Skin epidermis (tissue), 12 donors: Measurements from ENCODE around the gene UGT1A10.
"Not testable (repeated sequence)": the region's sequence is repeated elsewhere in the genome, so short reads cannot be mapped to it uniquely, and the experiment has no call there.

Source experiments
- H3K27ac ChIP-seq, 21 experiments: fragments of 200-600 bp; sonication (generic) in 11 of 21; one replicate each; pipeline ENCODE4 v1.5.0; 2020; ENCODE audit warnings: mild to moderate bottlenecking in 3 of 21, inconsistent platforms in 2 of 21, moderate library complexity in 2 of 21
- H3K4me3 ChIP-seq, 7 experiments: fragments of 200-600 bp; sonication (generic) in 2 of 7; one replicate each; pipeline ENCODE4 v1.5.0; 2020; ENCODE audit warnings: inconsistent platforms in 2 of 7, mild to moderate bottlenecking in 2 of 7, moderate library complexity in 1 of 7

UGT1A10 gene

DNA sequence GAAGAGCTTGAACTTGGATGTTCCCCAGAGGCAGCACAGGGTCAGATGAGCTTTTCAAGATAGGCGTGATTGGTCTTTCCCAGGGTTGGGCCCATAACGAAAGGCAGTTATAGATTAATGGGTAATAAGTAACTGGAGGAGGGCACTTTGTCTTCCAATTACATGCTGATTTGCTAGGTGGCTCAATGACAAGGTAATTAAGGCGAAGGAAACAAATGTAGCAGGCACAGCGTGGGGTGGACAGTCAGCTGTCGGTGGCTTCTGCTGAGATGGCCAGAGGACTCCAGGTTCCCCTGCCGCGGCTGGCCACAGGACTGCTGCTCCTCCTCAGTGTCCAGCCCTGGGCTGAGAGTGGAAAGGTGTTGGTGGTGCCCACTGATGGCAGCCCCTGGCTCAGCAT is 82.3 kb downstream of the UGT1A10 start, which contains the start of gene UGT1A4:
UGT1A4 (plus strand) TSS at position 185 of the 400 bp plus-strand sequence; CDS start at position 270, 85 bp downstream.
- Histone ChIP-seq H3K4me3 (no peak within 1 kb of the TSS), H3K27ac (no peak within 1 kb of the TSS)

DNA sequence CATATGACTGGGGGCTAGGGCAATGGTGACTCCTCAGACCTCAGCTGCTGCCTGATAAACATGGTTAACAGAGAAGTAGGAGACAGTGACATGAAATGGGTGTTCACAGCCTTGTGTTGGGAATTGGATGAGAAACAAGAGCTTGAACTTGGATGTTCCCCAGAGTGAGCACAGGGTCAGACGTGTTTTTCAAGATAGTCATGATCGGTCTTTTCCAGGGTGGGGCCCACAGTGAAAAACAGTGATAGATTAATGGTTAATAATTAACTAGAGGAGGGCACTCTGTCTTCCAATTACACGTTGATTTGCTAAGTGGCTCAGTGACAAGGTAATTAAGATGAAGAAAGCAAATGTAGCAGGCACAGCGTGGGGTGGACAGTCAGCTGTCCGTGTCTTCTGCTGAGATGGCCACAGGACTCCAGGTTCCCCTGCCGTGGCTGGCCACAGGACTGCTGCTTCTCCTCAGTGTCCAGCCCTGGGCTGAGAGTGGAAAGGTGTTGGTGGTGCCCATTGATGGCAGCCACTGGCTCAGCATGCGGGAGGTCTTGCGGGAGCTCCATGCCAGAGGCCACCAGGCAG is 92.6 kb downstream of the UGT1A10 start, which contains the start of gene UGT1A3:
UGT1A3 (plus strand) TSS at position 320 of the 579 bp plus-strand sequence; CDS start at position 405, 85 bp downstream.
- Histone ChIP-seq H3K4me3 (no peak within 1 kb of the TSS), H3K27ac (no peak within 1 kb of the TSS)

DNA sequence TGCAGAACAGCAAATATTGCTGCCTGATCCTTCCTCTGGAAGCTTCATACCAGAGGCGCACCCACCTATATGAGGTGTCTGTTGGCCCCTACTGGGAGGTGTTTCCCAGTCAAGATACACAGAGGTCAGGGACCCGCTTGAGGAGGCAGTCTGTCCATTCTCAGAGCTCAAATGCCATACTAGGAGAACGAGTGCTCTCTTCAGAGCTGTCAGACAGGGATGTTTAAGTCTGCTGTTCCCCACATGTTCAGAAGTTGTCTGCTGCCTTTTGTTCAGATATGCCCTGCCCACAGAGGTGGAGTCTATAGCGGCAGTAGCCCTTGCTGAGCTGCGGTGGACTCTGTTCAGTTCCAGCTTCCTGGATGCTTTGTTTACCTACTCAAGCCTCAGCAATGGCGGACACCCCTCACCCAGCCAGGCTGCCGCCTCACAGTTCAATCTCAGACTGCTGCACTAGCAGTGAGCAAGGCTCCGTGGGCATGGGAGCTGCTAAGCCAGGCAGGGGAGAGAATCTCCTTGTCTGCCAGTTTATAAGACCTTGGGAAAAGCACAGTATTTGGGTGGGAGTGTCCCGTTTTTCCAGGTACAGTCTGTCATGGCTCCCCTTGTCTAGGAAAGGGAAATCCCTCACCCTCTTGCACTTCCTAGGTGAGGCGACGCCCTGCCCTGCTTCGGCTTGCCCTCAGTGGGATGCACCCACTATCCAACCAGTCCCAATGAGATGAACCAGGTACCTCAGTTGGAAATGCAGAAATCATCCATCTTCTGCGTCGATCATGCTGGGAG is 100.8 kb downstream of the UGT1A10 start:
- H3K27ac ChIP-seq, H3K4me3 ChIP-seq: not testable (repeated sequence)

DNA sequence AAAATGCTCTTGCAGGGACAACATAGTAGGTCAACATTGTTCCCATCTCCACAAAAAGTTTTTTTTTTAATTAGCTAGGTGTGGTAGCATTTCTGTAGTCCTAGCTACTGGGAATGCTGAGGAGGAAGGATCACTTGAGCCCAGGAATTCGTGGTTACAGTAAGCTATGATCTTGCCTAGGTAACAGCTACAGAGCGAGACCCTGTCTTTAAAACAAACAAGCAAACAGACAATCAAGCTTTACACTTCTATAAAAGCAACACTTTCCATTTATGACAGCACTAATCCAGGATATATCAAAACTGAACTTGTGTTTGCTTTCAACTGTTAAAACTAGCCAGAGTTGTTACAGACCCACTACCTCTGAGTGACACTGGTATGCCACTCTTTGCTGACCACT is 104.6 kb downstream of the UGT1A10 start:
- no peak overlapping the region for H3K4me3 ChIP-seq
- H3K27ac ChIP-seq: no peak overlapping the region

- Histone ChIP-seq H3K27ac (no peak overlapping the region), H3K4me3 (no peak overlapping the region)
Measured at GRCh38 chr2:233743464-233744259, 107.4 kb downstream of the UGT1A10 start.

GRCh38 chr2:233745073-233745755 is 109.0 kb downstream of the UGT1A10 start:
- Histone ChIP-seq H3K4me3 (no peak overlapping the region), H3K27ac (no peak overlapping the region)

DNA sequence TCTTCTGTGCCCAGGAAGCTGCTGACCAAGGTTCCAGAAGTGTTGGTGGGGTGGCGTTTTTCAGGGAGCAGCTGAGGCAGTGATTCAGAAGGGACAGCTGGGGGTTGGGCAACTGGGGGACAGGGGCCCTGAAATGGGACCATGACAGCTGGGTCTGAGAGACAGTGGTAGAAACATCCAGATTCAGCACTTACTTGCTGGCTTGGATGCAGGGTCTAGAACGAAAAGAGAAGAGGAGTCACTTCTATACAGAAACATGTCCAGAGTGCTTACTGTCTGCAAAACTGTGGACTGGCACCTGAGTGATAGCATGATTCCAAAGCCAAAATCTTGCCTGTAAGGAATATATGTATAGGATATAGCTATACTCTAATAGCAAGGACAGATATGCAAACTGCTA is 109.6 kb downstream of the UGT1A10 start:
- not testable (repeated sequence) for H3K27ac ChIP-seq, H3K4me3 ChIP-seq

- no peak overlapping the region for H3K27ac ChIP-seq
Measured at GRCh38 chr2:233746475-233747282, 110.4 kb downstream of the UGT1A10 start.

GRCh38 chr2:233747283-233747544 is 111.0 kb downstream of the UGT1A10 start:
- Histone ChIP-seq H3K27ac (no peak overlapping the region), H3K4me3 (no peak overlapping the region)

More at GRCh38 chr2:233746475-233747282, 110.4 kb downstream of the UGT1A10 start:
- H3K4me3 ChIP-seq: no peak overlapping the region

GRCh38 chr2:233750689-233751088 is 114.4 kb downstream of the UGT1A10 start:
- H3K27ac ChIP-seq: not testable (repeated sequence)

DNA sequence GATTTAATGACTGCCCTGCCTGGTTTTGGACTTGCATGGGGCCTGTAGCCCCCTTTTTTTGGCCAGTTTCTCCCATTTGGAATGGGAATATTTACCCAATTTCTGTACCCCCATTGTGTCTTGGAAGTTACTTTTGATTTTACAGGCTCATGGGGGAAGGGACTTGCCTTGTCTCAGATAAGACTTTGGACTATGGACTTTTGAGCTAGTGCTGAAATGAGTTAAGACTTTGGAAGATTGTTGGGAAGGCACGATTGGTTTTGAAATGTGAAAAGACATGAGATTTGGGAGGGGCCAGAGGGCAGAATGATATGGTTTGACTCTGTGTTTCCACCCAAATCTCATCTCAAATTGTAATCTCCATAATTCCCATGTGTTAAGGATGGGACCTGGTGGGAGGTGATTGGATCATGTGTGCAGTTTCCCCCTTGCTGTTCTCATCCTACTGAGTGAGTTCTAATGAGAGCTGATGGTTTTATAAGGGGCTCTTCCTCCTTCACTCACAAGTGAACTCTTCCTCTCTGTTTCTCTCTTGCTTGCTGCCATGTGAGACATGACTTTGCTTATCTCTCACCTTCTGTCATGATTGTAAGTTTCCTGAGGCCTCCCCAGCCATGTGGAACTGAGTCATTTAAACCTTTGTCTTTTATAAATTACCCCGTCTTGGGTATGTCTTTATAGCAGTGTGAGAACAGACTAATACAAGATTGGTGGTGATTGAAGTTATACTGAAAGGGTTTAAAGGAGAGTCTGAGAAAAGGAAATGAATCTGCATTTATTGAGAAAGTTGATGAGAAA is 115.2 kb downstream of the UGT1A10 start:
- H3K27ac ChIP-seq, H3K4me3 ChIP-seq: not testable (repeated sequence)

More at GRCh38 chr2:233750689-233751088, 114.4 kb downstream of the UGT1A10 start:
- H3K4me3 ChIP-seq: not testable (repeated sequence)

DNA sequence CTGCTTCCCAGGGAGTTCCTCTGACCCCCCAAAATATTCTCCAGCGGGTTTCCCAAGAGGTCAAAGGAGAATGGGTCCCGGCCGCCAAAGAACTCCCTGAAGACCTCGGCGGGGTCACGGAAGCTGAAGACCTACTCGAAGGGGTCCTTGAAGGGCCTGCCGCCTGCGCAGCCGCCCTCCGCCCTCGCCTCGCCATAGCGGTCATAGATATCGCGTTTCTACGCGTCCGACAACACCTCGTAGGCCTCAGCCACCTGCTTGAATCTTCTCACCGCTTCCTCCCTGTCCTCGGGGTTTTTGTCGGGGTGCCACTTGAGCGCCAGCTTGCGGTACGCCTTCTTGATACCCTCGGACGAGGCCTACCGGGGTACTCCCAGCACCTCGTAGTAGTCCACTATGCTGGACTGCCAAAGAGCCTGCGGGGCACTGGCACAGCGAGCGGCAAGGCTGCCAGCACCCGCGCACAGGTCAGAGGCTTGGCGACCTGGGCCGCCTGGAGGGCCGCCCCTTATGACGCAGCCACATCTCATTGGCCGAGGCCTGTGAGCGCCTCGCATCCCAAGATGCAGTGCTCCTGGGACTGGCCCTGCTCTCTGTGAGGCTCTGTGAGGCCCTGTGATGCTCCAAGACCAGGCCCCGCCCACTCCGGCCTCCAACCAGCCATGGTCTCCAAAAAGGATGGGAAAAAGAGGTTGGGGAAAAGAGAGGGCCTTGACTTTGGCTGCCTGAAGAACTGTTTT is 118.8 kb downstream of the UGT1A10 start:
- Histone ChIP-seq H3K27ac (no peak overlapping the region), H3K4me3 (no peak overlapping the region)

DNA sequence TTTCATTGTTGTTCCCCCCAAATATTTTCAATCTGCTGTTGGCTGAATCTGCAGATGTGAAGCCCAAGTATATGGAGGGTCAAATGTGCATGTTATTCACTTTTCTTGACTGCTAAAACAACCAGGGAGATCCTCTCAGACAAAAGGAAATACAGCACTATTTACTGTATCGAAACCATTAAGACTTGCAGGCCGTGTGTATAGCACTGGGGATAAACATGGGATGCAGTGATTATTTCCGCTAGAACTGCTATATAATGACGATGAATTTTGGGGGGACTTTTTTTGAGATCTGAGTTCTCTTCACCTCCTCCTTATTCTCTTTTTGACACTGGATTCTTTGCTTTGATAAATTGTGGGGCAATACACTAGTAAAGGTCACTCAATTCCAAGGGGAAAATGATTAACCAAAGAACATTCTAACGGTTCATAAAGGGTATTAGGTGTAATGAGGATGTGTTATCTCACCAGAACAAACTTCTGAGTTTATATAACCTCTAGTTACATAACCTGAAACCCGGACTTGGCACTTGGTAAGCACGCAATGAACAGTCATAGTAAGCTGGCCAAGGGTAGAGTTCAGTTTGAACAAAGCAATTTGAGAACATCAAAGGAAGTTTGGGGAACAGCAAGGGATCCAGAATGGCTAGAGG is 120.3 kb downstream of the UGT1A10 start:
- no peak overlapping the region for H3K27ac ChIP-seq
- H3K4me3 ChIP-seq: no peak overlapping the region

- no peak overlapping the region for H3K4me3 ChIP-seq
Measured at GRCh38 chr2:233758141-233758540, 121.9 kb downstream of the UGT1A10 start.

GRCh38 chr2:233758849-233759248 is 122.6 kb downstream of the UGT1A10 start:
- Histone ChIP-seq H3K27ac (no peak overlapping the region), H3K4me3 (no peak overlapping the region)

More at GRCh38 chr2:233758141-233758540, 121.9 kb downstream of the UGT1A10 start:
- H3K27ac ChIP-seq: no peak overlapping the region

GRCh38 chr2:233760043-233760442 is 123.8 kb downstream of the UGT1A10 start, which contains the start of gene UGT1A1:
Gene UGT1A1 (plus strand): TSS chr2:233760270. CDS start chr2:233760288, 18 bp downstream.
- no peak within 1 kb of the TSS for H3K4me3 ChIP-seq
- no peak within 1 kb of the TSS for H3K27ac ChIP-seq
